ENCODE data around the gene ITLN2.
"Not testable (repeated sequence)": the region's sequence is repeated elsewhere in the genome, so short reads cannot be mapped to it uniquely, and the experiment has no call there.

- TF ChIP-seq, protein P1, sequence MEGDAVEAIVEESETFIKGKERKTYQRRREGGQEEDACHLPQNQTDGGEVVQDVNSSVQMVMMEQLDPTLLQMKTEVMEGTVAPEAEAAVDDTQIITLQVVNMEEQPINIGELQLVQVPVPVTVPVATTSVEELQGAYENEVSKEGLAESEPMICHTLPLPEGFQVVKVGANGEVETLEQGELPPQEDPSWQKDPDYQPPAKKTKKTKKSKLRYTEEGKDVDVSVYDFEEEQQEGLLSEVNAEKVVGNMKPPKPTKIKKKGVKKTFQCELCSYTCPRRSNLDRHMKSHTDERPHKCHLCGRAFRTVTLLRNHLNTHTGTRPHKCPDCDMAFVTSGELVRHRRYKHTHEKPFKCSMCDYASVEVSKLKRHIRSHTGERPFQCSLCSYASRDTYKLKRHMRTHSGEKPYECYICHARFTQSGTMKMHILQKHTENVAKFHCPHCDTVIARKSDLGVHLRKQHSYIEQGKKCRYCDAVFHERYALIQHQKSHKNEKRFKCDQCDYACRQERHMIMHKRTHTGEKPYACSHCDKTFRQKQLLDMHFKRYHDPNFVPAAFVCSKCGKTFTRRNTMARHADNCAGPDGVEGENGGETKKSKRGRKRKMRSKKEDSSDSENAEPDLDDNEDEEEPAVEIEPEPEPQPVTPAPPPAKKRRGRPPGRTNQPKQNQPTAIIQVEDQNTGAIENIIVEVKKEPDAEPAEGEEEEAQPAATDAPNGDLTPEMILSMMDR (IDR thresholded peaks at IDR 0.05 in 2 of 3, conservative IDR thresholded peaks at IDR 0.05 in 1 of 3; ENCODE audit: borderline replicate concordance in 1 of 3, insufficient read depth in 1 of 3, low read depth in 2 of 3, low read length in 2 of 3) = not testable (repeated sequence)
- not testable (repeated sequence) for TF ChIP-seq TCF7L2 (IDR thresholded peaks at IDR 0.05; ENCODE audit: borderline replicate concordance, extremely low read depth, insufficient read depth, insufficient read length); POLR2A (IDR thresholded peaks at IDR 0.05; ENCODE audit: borderline replicate concordance, extremely low read depth, insufficient read depth, insufficient read length); EZH2phosphoT487 (IDR thresholded peaks at IDR 0.05; ENCODE audit: borderline replicate concordance); ZNF274 (IDR thresholded peaks at IDR 0.05; ENCODE audit: low read depth, low read length); EZH2 (IDR thresholded peaks at IDR 0.05); POLR2AphosphoS5 (IDR thresholded peaks at IDR 0.05; ENCODE audit: low read depth, low read length); CEBPB (IDR thresholded peaks at IDR 0.05; ENCODE audit: low read depth); MAX (IDR thresholded peaks at IDR 0.05); JUND (IDR thresholded peaks at IDR 0.05); YY1 (IDR thresholded peaks at IDR 0.05; ENCODE audit: extremely low read depth, insufficient replicate concordance, low read depth, low read length); SP1 (IDR thresholded peaks at IDR 0.05; ENCODE audit: low read depth)
- TF ChIP-seq, protein P2, sequence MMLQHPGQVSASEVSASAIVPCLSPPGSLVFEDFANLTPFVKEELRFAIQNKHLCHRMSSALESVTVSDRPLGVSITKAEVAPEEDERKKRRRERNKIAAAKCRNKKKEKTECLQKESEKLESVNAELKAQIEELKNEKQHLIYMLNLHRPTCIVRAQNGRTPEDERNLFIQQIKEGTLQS (IDR thresholded peaks at IDR 0.05) = not testable (repeated sequence)
These were observed 53.9 kb downstream of the ITLN2 start for GRCh38 chr1:160900683-160901082.

All from HCT116 (cell line).